A549 (cell line): ENCODE measurements around the gene NAA20. TPM values are rescaled to one million over a fixed set of nuclear protein-coding genes. Genes with fewer than 3 reads are reported as not detected.

Experiments used
- ATAC-seq, 2 experiments: fragments of 200-7000 bp in 1 of 2; fragments of >200 bp in 1 of 2; cut with Nextera tagmentation in 1 of 2; cut with Tn5 transposase in 1 of 2; 3 replicates each; pipeline versions ENCODE4 v1.8.0 to v1.9.1; 2018 to 2020; ENCODE audit warnings: mild to moderate bottlenecking in 1 of 2, moderate library complexity in 1 of 2
- CTCF ChIA-PET: fragments of 300-600 bp; sonication (Branson Sonifier 250); formaldehyde crosslinking; extraction: SDS; loops from one replicate; lab custom pipeline; 2021; ENCODE audit warnings: antibody characterized with exemption, inconsistent platforms; lab: Yijun Ruan, JAX
- POLR2A ChIA-PET: fragments of 350-600 bp; formaldehyde crosslinking; extraction: SDS; loops from one replicate; lab custom pipeline; 2021; ENCODE audit warnings: antibody characterized with exemption, inconsistent platforms; lab: Yijun Ruan, JAX
- DNase-seq, 2 experiments: peaks; one replicate each; pipeline versions ENCODE4 v3.0.0 to v3.0.0-alpha.2; 2011 to 2016; ENCODE audit warnings: low read depth in 1 of 2, low spot score in 1 of 2
- FAIRE-seq: peaks from 2 replicates; lab custom pipeline; 2011; peaks lifted over from hg19 to GRCh38; lab: Jason Lieb, UNC
- H3K27ac ChIP-seq, 2 experiments: fragments of >200 bp; sonication (Bioruptor Twin); formaldehyde crosslinking; 3 replicates each; pipeline ENCODE4 v1.5.1; 2016 to 2017
- H3K4me1 ChIP-seq: fragments of >200 bp; sonication (Bioruptor Twin); formaldehyde crosslinking; 3 replicates; pipeline ENCODE4 v1.6.1; 2016
- H3K4me2 ChIP-seq: fragments of >200 bp; sonication (Bioruptor Twin); formaldehyde crosslinking; 3 replicates; pipeline ENCODE4 v1.6.1; 2016
- H3K4me3 ChIP-seq: fragments of >200 bp; sonication (Bioruptor Twin); formaldehyde crosslinking; 3 replicates; pipeline ENCODE4 v1.5.1; 2016
- H3K9me3 ChIP-seq: fragments of >200 bp; sonication (Bioruptor Twin); formaldehyde crosslinking; 3 replicates; pipeline ENCODE4 v1.6.1; 2016
- ATOH8 ChIP-seq: fragments of 250-450 bp; sonication (Bioruptor Pico); IDR thresholded peaks from 2 replicates; pipeline ENCODE4 v1.5.0; 2020; ENCODE audit warnings: low read depth, mild to moderate bottlenecking, moderate library complexity
- E2F6 ChIP-seq: IDR thresholded peaks from 2 replicates; pipeline ENCODE4 v1.6.1; 2012; ENCODE audit warnings: low read depth, borderline replicate concordance
- FOXS1 ChIP-seq: fragments of 250-450 bp; sonication (Bioruptor Pico); IDR thresholded peaks from 2 replicates; pipeline ENCODE4 v1.5.0; 2020; ENCODE audit warnings: mild to moderate bottlenecking, moderate library complexity
- MAZ ChIP-seq: fragments of 150-350 bp; IDR thresholded peaks from 2 replicates; pipeline ENCODE4 v1.6.1; 2014; ENCODE audit warnings: antibody characterized with exemption, low read depth, low read length, borderline replicate concordance
- MYC ChIP-seq: IDR thresholded peaks from 2 replicates; pipeline ENCODE4 v1.6.1; 2012; ENCODE audit warnings: mild to moderate bottlenecking, inconsistent platforms, low read length, improper control_type of control experiment, borderline replicate concordance
- PBX3 ChIP-seq: IDR thresholded peaks from 2 replicates; pipeline ENCODE4 v1.6.1; 2012
- POLR2AphosphoS2 ChIP-seq: conservative IDR thresholded peaks from 2 replicates; pipeline ENCODE4 v1.6.1; 2012; ENCODE audit warnings: low read length, improper control_type of control experiment, inconsistent platforms
- RARB ChIP-seq: fragments of 250-450 bp; sonication (Bioruptor Pico); IDR thresholded peaks from 2 replicates; pipeline ENCODE4 v1.8.0; 2021; ENCODE audit warnings: mild to moderate bottlenecking, moderate library complexity
- REST ChIP-seq: fragments of 200-600 bp; sonication (generic); IDR thresholded peaks from 2 replicates; pipeline ENCODE4 v1.6.1; 2016; ENCODE audit warnings: antibody characterized with exemption, mild to moderate bottlenecking, moderate library complexity
- RFX5 ChIP-seq: fragments of 450-650 bp; IDR thresholded peaks from 2 replicates; pipeline ENCODE4 v1.7.1; 2014; ENCODE audit warnings: antibody characterized with exemption, mild to moderate bottlenecking, moderate library complexity
- ZC3H11A ChIP-seq: fragments of 450-650 bp; IDR thresholded peaks from 2 replicates; pipeline ENCODE4 v1.6.1; 2014; ENCODE audit warnings: antibody characterized with exemption, mild to moderate bottlenecking
- ZFP36 ChIP-seq: fragments of 450-650 bp; IDR thresholded peaks from 2 replicates; pipeline ENCODE4 v1.6.1; 2014; ENCODE audit warnings: borderline replicate concordance; ENCODE audit not compliant: partially characterized antibody
- ZSCAN20 ChIP-seq: fragments of 250-450 bp; sonication (Bioruptor Pico); IDR thresholded peaks from 2 replicates; pipeline ENCODE4 v1.8.0; 2022; ENCODE audit warnings: mild to moderate bottlenecking, moderate library complexity
- WGBS: methylation state at CpG from one replicate; pipeline ENCODE4 v1.1.6; 2017; ENCODE audit errors: missing lambda C conversion rate; 5-methylcytosine and 5-hydroxymethylcytosine counted together
- polyA plus RNA-seq, 4 experiments: library from polyadenylated mRNA; depleted of rRNA in 3 of 4; stranded (reverse); fragments of >200 nt; fragmentation: RNase III in 1 of 4; extraction: RNeasy Plus Mini Kit Qiagen cat#74134 plus additional on column Dnase treatment in 1 of 4; gene quantifications; 2 replicates in 3 of 4; 3 replicates in 1 of 4; pipeline ENCODE4 v1.2.3, GENCODE V29; 2011 to 2017

Gene NAA20
- polyA plus RNA-seq, 2 of the 4 experiments (the other 2 are of a cell fraction): 175 to 219 TPM

- TF ChIP-seq MAZ (no peak), REST (no peak), ATOH8 (no peak), E2F6 (no peak), ZSCAN20 (no peak), RARB (no peak)
Observed at GRCh38 chr20:19995220-19995863, 21.8 kb upstream of the NAA20 start (continued).

- peaks cover 42% of the 10 kb centered on the region for H3K4me1 ChIP-seq
- ChIA-PET POLR2A (no interaction called here), CTCF (interaction anchor here (0.6 to 8.1 kb wide), 11 partner anchors 12 to 1204 kb away, joined by 3 to 80 read pairs (median 3); no protein-coding TSS in a partner anchor)
- TF ChIP-seq ZFP36: no peak
- no peak for TF ChIP-seq MYC
- TF ChIP-seq RARB: no peak
- TF ChIP-seq POLR2AphosphoS2: no peak
- TF ChIP-seq ZC3H11A: no peak
- H3K4me3 ChIP-seq: no peak overlapping the region
- no peak for ATAC-seq
- no peak for FAIRE-seq
- DNase-seq: no peak
- no peaks in the 10 kb centered on the region for H3K9me3 ChIP-seq
- H3K4me2 ChIP-seq: no peak overlapping the region
- 87% methylated on average over 8 of the region's 8 CpGs for WGBS
- no peak overlapping the region for H3K27ac ChIP-seq
Observed at GRCh38 chr20:19996222-19996621, 20.9 kb upstream of the NAA20 start.

GRCh38 chr20:19996917-19997316, 20.2 kb upstream of the NAA20 start:
- DNase-seq (no peak), FAIRE-seq (no peak), ATAC-seq (no peak)
- Histone ChIP-seq H3K4me2 (no peak overlapping the region), H3K4me3 (no peak overlapping the region), H3K27ac (no peak overlapping the region), H3K4me1 (peaks cover 35% of the 10 kb centered on the region), H3K9me3 (no peaks in the 10 kb centered on the region)
- WGBS: 91% methylated on average over 9 of the region's 9 CpGs
- ChIA-PET POLR2A (no interaction called here), CTCF (interaction anchor here (0.6 to 8.1 kb wide), 12 partner anchors 11 to 1204 kb away, joined by 3 to 80 read pairs (median 3); no protein-coding TSS in a partner anchor)
- TF ChIP-seq FOXS1 (CRISPR knock-in tag) (no peak), PBX3 (no peak), RFX5 (no peak)
